Ovary (tissue), 3 donors: ENCODE data around the gene ZNF343.

Experiments
- CTCF ChIP-seq, 3 donors: fragments of 450-650 bp in 2 of 3; fragments of 200-600 bp in 1 of 3; IDR thresholded peaks; one replicate each; pipeline versions ENCODE4 v1.5.1 to v1.8.0; 2016 to 2022; ENCODE audit warnings: antibody characterized with exemption in 3 of 3, mild to moderate bottlenecking in 1 of 3
- EP300 ChIP-seq: sonication (generic); formaldehyde crosslinking; IDR thresholded peaks from one replicate; pipeline ENCODE4 v1.6.1; 2017; ENCODE audit warnings: antibody characterized with exemption
- donor health status: DM: no; HTN: no; CAD: no.

- no peak for TF ChIP-seq CTCF (IDR thresholded peaks at IDR 0.05)
- TF ChIP-seq EP300 = no peak
Measured at GRCh38 chr20:2446845-2447244, 61.9 kb downstream of the ZNF343 start.
